ENCODE data around the gene CEP164.
A peak's percentile ranks its signal among the peaks of the same experiment; 100 is the strongest.

CEP164 gene

GRCh38 chr11:117419482-117420142 is 92.0 kb downstream of the CEP164 start:
- no peak for DNase-seq (ENCODE audit: low read depth, low spot score)

- DNase-seq (ENCODE audit: low read depth, low spot score) = no peak
Measured at GRCh38 chr11:117420143-117420485, 92.5 kb downstream of the CEP164 start.

GRCh38 chr11:117420598-117420997 is 92.9 kb downstream of the CEP164 start:
- DNase-seq (ENCODE audit: low read depth, low spot score) = no peak

GRCh38 chr11:117421041-117421440 is 93.4 kb downstream of the CEP164 start:
- no peak for DNase-seq (ENCODE audit: low read depth, low spot score)

- DNase-seq (ENCODE audit: low read depth, low spot score) = no peak
Measured at GRCh38 chr11:117421476-117421875, 93.8 kb downstream of the CEP164 start.

GRCh38 chr11:117423046-117423575 is 95.5 kb downstream of the CEP164 start:
- no peak for DNase-seq (ENCODE audit: low read depth, low spot score)

GRCh38 chr11:117424781-117425180 is 97.1 kb downstream of the CEP164 start:
- no peak for DNase-seq (ENCODE audit: low read depth, low spot score)

GRCh38 chr11:117425679-117426296 is 98.1 kb downstream of the CEP164 start:
- DNase-seq (ENCODE audit: low read depth, low spot score) = no peak

- peak; percentile 54 for DNase-seq (ENCODE audit: low read depth, low spot score)
Measured at GRCh38 chr11:117426297-117426685, 98.6 kb downstream of the CEP164 start.

- DNase-seq (ENCODE audit: low read depth, low spot score) = no peak
Measured at GRCh38 chr11:117426941-117427340, 99.3 kb downstream of the CEP164 start.

GRCh38 chr11:117427356-117427874 is 99.8 kb downstream of the CEP164 start:
- no peak for DNase-seq (ENCODE audit: low read depth, low spot score)

- no peak for DNase-seq (ENCODE audit: low read depth, low spot score)
Measured at GRCh38 chr11:117428186-117428855, 100.7 kb downstream of the CEP164 start.

GRCh38 chr11:117428856-117429229 is 101.2 kb downstream of the CEP164 start:
- no peak for DNase-seq (ENCODE audit: low read depth, low spot score)

GRCh38 chr11:117430293-117430955 is 102.8 kb downstream of the CEP164 start:
- DNase-seq (ENCODE audit: low read depth, low spot score) = no peak

- DNase-seq (ENCODE audit: low read depth, low spot score) = no peak
Measured at GRCh38 chr11:117431436-117431835, 103.8 kb downstream of the CEP164 start.

GRCh38 chr11:117433717-117434116 is 106.1 kb downstream of the CEP164 start:
- DNase-seq (ENCODE audit: low read depth, low spot score) = no peak

GRCh38 chr11:117434481-117434880 is 106.8 kb downstream of the CEP164 start:
- DNase-seq (ENCODE audit: low read depth, low spot score) = no peak

GRCh38 chr11:117435326-117435725 is 107.7 kb downstream of the CEP164 start:
- no peak for DNase-seq (ENCODE audit: low read depth, low spot score)

GRCh38 chr11:117437041-117437790 is 109.6 kb downstream of the CEP164 start:
- no peak for DNase-seq (ENCODE audit: low read depth, low spot score)

- DNase-seq (ENCODE audit: low read depth, low spot score) = no peak
Measured at GRCh38 chr11:117437791-117438130, 110.1 kb downstream of the CEP164 start.

GRCh38 chr11:117438371-117439000 is 110.8 kb downstream of the CEP164 start:
- DNase-seq (ENCODE audit: low read depth, low spot score) = no peak
